ENCODE measurements around the gene SFXN4.

DNA sequence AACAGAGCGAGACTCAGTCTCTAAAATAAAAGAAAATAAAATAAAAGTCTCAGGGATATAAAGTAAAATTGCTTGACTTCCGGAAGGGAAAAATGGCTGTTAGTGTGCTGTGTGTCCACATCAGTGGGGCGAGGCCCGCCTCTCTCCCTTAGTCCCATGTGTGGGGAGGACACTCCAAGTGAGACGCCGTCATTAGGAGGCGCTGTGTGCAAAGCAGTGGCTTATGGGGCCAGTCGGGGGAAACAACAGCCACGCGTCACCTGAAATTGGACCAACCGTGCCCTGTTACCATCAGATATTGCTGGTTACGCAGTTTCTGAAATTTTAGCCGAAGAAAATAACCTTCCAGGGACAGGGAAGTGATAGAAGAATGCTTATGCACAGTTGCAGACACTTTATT, 15.8 kb downstream of the SFXN4 start:
- TF ChIP-seq, protein P1, sequence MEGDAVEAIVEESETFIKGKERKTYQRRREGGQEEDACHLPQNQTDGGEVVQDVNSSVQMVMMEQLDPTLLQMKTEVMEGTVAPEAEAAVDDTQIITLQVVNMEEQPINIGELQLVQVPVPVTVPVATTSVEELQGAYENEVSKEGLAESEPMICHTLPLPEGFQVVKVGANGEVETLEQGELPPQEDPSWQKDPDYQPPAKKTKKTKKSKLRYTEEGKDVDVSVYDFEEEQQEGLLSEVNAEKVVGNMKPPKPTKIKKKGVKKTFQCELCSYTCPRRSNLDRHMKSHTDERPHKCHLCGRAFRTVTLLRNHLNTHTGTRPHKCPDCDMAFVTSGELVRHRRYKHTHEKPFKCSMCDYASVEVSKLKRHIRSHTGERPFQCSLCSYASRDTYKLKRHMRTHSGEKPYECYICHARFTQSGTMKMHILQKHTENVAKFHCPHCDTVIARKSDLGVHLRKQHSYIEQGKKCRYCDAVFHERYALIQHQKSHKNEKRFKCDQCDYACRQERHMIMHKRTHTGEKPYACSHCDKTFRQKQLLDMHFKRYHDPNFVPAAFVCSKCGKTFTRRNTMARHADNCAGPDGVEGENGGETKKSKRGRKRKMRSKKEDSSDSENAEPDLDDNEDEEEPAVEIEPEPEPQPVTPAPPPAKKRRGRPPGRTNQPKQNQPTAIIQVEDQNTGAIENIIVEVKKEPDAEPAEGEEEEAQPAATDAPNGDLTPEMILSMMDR (IDR thresholded peaks at IDR 0.05), result no peak
- TF ChIP-seq POLR2A (IDR thresholded peaks at IDR 0.05), result no peak

Measured in right lobe of liver (tissue), 4 donors.